Fibroblast of skin of left biceps (primary cell): ENCODE results near the gene EDAR.

ENCODE experiments used
- DNase-seq, 2 experiments: peaks; one replicate each; pipeline ENCODE4 v3.0.0-alpha.2; 2013; ENCODE audit warnings: low read depth in 2 of 2

The EDAR gene

GRCh38 chr2:108908713-108909070 is 80.3 kb downstream of the EDAR start:
- no peak for DNase-seq

- DNase-seq, result no peak
Observed at GRCh38 chr2:108907822-108908712, 81.0 kb downstream of the EDAR start.

- DNase-seq, result no peak
Observed at GRCh38 chr2:108906403-108907077, 82.5 kb downstream of the EDAR start.

GRCh38 chr2:108905906-108906305 is 83.1 kb downstream of the EDAR start:
- no peak for DNase-seq

GRCh38 chr2:108905176-108905575 is 83.8 kb downstream of the EDAR start:
- no peak for DNase-seq

- DNase-seq, result no peak
Observed at GRCh38 chr2:108904680-108905079, 84.3 kb downstream of the EDAR start.

- DNase-seq, result no peak
Observed at GRCh38 chr2:108898315-108899082, 90.5 kb downstream of the EDAR start.

- no peak for DNase-seq
Observed at GRCh38 chr2:108896741-108897140, 92.3 kb downstream of the EDAR start.

- no peak for DNase-seq
Observed at GRCh38 chr2:108895188-108895587, 93.8 kb downstream of the EDAR start.

- DNase-seq, result no peak
Observed at GRCh38 chr2:108894766-108895165, 94.3 kb downstream of the EDAR start.

- DNase-seq, result no peak
Observed at GRCh38 chr2:108893277-108893676, 95.7 kb downstream of the EDAR start.

GRCh38 chr2:108889907-108890306 is 99.1 kb downstream of the EDAR start:
- no peak for DNase-seq

GRCh38 chr2:108884619-108885018 is 104.4 kb downstream of the EDAR start:
- DNase-seq, result no peak

GRCh38 chr2:108878276-108878675 is 110.7 kb downstream of the EDAR start:
- no peak for DNase-seq

GRCh38 chr2:108877506-108877905 is 111.5 kb downstream of the EDAR start:
- no peak for DNase-seq

- no peak for DNase-seq
Observed at GRCh38 chr2:108870069-108870644, 118.9 kb downstream of the EDAR start.

GRCh38 chr2:108869542-108869941 is 119.5 kb downstream of the EDAR start:
- DNase-seq, result no peak

GRCh38 chr2:108868911-108869310 is 120.1 kb downstream of the EDAR start:
- no peak for DNase-seq

- no peak for DNase-seq
Observed at GRCh38 chr2:108866041-108866440, 123.0 kb downstream of the EDAR start.

GRCh38 chr2:108858894-108859293 is 130.1 kb downstream of the EDAR start:
- no peak for DNase-seq

- no peak for DNase-seq
Observed at GRCh38 chr2:108855194-108855593, 133.8 kb downstream of the EDAR start.

GRCh38 chr2:108854484-108854883 is 134.5 kb downstream of the EDAR start:
- DNase-seq, result no peak
